Omental fat pad (tissue), 4 donors: ENCODE data around the gene KIF26B. TPM values are rescaled to one million over a fixed set of nuclear protein-coding genes. Genes with fewer than 3 reads are reported as not detected.

ENCODE experiments used
- ATAC-seq: fragments of 150-250 bp; one replicate; pipeline ENCODE4 v1.9.1; 2016; ENCODE audit warnings: mild to moderate bottlenecking, moderate library complexity; ENCODE audit not compliant: low FRiP score
- DNase-seq: peaks from one replicate; pipeline ENCODE4 v3.0.0-alpha.2; 2019; ENCODE audit warnings: low spot score
- CTCF ChIP-seq, 3 donors: fragments of 450-650 bp; IDR thresholded peaks; one replicate each; pipeline ENCODE4 v1.5.1; 2016 to 2017; ENCODE audit warnings: antibody characterized with exemption in 3 of 3, mild to moderate bottlenecking in 3 of 3, moderate library complexity in 2 of 3
- total RNA-seq, 4 donors: library from RNA; depleted of rRNA; stranded (reverse); fragments of >200 nt; gene quantifications; one replicate each; pipeline ENCODE4 v1.1.0, GENCODE V29; 2016

The KIF26B gene
- total RNA-seq, 4 donors from 2014 or later: 0.13 to 0.96 (median 0.39) TPM

DNA sequence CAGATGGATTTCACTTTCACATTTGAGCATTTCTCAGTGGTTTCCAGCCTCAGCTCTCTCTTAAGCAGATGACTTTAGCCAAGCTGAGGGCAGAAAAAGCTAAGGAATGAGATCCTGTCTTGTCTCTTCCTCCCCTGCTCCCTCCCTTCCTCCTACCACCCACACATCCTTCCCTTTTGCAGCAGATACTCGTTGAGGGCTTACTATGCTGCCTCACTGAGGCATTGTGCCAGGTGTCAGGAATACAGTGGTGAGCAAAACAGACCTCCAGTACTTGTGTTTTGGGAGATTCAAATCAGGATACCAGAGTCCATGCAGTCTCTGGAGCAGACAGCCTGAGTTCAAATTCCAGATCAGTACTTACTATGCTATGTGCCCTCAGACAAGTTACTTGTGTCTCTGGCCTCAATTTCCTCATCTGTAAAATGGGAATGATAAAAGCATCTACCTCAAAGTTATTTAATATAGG, 43.2 kb downstream of the KIF26B start:
- no peak for DNase-seq
- no peak for TF ChIP-seq CTCF (IDR thresholded peaks at IDR 0.05)
- no peak for ATAC-seq

- no peak for TF ChIP-seq CTCF (IDR thresholded peaks at IDR 0.05)
- DNase-seq (no peak), ATAC-seq (no peak)
These were observed 44.1 kb downstream of the KIF26B start for GRCh38 chr1:245198748-245199516.

DNA sequence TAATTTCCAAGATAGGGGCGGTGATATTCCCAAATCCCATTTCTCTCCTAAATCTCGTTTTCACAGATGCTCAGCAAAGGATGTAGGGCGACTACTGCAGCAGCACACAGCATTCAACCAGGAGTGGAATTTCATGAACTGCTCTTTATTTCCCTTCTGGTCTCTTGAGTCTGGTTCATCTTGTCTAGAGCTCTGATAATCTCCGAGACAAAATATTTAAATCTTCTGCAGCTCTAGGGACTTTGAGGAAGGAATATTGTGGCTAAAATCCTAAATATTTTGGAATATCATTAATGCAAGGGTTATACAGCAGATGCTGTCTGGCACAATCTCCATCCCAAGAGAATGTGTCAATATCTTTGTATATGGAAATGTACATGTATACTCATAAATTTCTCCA, 45.4 kb downstream of the KIF26B start:
- DNase-seq: no peak
- no peak for ATAC-seq
- no peak for TF ChIP-seq CTCF (IDR thresholded peaks at IDR 0.05)

GRCh38 chr1:245201201-245201600, 46.4 kb downstream of the KIF26B start:
- TF ChIP-seq CTCF (IDR thresholded peaks at IDR 0.05): no peak
- no peak for DNase-seq
- no peak for ATAC-seq

DNA sequence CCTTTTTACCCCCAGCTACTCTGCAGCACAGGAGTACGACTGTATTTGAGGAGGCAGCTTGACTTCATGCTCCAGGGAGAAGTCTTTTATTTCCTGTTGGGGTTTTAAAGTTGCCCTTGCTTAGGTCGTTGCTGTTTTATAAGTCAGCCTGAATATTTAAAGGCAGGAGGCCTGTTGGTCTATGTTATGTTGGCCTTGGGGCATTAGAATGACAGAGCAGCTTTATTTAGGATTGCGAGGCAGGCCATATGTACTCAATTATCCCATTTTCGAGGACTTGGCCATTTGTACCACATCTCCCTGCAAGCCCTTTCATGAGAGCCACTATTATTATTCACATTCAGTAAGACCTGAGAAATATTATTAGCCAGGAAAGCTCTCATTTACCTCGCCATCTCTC, 47.0 kb downstream of the KIF26B start:
- ATAC-seq: no peak

DNA sequence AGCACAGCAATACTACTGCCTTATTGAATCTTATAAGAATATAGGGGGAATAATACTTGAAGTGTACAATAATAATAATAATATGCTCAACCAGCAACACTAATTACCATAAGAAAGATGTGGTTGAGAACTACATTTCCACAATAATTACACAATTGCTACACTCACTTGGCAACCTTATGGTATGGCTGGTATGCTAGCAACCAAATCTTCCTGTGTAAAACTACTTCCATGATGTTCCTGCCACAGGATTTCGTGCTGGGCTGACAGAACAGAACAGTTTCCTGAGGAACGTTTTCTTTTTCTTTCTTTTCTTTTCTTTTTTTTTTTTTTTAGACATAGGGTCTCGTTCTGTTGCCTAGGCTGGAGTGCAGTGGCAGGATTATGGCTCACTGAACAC, 50.6 kb downstream of the KIF26B start:
- no peak for ATAC-seq
- DNase-seq: no peak
- no peak for TF ChIP-seq CTCF (IDR thresholded peaks at IDR 0.05)

More for the DNA sequence above, 47.0 kb downstream of the KIF26B start:
- DNase-seq: no peak
- TF ChIP-seq CTCF (IDR thresholded peaks at IDR 0.05): no peak

- TF ChIP-seq CTCF (IDR thresholded peaks at IDR 0.05): no peak
- ATAC-seq (no peak), DNase-seq (no peak)
These were observed 51.1 kb downstream of the KIF26B start for GRCh38 chr1:245205864-245206263.
